GM19324 (cell line): ENCODE results near the gene YBX2.

Source experiments
- ATAC-seq: cut with Tn5 transposase; IDR thresholded peaks from one replicate; pipeline ENCODE4 v1.9.1; 2021; ENCODE audit warnings: mild to moderate bottlenecking, moderate library complexity; ENCODE audit not compliant: unreplicated experiment, low FRiP score

Gene YBX2

DNA sequence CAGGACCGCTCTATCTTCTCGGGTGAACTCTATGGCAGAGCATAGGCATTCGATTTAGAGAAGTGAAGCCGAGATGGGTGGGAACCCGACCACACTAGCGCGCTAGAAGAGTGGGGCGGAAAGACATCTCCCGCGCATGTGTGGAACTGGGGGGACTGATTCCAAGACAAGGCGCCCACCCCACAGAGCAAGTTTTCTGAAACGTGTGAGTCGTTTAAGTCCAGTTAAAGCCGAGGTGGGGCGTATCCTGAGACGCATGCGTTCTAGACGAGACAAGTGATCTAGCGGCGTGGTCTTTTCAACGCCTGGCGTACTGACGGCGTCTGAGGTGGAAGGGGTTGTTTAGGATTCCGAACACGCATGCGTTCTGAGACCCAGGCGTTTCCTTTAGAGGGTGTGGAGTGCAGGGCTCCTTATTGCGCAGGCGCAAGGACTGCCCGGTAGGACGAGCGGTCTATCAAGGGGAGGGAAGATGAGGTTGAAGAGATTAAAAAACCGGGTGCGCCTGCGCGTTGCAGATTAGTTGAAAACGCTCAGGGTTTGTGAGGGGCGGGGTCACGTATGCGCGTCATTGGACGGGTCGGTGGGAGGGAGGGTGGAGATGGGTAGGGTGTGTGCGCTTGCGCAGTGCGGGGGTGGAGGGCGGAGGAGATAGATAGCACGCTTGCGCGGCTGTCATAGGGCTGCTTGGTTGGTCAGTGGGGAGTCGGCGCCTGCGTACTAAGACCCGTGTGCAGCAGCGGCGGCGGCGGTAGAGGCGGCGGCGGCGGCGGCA lies 12.7 kb upstream of the YBX2 start, which contains the start of gene EIF5A:
EIF5A (plus strand) TSS at position 718 of the 775 bp plus-strand sequence. CDS start 2,008 bp downstream, outside the sequence.
- peak; percentile 74 for ATAC-seq

DNA sequence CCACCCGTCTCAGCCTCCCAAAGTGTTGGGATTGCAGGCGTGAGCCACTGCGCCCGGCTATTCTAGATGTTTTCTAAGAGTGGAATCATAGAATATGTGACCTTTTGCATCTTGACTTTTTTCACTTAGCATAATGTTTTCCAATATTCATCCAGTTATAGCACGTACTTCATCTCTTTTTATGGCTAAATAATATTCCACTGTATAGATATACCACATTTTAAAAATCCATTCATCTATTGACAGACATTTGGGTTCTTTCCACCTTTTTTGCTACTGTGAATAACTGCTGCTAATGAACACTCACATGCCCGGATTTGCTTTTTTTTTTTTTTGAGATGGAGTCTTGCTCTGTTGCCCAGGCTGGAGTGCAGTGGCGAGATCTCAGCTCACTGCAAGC lies 9.7 kb upstream of the YBX2 start:
- ATAC-seq, result no peak

DNA sequence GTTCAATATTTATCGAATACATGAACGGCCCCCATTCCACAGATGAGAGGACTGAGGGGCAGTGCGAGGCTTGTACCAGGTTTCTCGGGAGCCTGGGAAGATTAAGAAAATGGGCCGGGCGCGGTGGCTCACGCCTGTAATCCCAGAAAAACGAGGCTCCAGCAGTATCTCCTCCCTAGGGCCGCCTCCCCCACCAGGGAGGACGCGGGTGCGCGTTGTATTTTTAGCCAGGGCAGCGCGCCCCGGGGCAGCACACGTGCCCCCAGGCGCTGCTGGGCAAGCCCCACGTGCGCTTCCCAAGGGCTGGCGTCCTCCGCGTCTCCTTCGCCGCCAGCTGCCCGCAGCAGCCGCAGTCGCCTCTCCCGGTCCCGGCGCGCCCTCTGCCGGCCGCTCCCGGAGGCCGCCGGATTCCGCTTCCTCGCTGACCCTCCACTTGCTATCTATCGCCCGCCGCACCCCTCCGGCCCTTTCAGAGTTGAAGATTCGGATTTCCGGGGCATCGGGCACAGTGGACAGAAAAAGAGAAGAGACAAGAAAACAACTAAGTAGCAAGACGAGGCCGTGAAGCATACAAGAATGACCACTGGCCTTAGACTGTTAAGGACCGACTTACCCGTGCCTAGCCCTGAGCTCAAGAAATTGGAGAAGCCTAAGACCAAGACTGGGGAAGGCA lies 1.9 kb upstream of the YBX2 start:
- no peak for ATAC-seq

DNA sequence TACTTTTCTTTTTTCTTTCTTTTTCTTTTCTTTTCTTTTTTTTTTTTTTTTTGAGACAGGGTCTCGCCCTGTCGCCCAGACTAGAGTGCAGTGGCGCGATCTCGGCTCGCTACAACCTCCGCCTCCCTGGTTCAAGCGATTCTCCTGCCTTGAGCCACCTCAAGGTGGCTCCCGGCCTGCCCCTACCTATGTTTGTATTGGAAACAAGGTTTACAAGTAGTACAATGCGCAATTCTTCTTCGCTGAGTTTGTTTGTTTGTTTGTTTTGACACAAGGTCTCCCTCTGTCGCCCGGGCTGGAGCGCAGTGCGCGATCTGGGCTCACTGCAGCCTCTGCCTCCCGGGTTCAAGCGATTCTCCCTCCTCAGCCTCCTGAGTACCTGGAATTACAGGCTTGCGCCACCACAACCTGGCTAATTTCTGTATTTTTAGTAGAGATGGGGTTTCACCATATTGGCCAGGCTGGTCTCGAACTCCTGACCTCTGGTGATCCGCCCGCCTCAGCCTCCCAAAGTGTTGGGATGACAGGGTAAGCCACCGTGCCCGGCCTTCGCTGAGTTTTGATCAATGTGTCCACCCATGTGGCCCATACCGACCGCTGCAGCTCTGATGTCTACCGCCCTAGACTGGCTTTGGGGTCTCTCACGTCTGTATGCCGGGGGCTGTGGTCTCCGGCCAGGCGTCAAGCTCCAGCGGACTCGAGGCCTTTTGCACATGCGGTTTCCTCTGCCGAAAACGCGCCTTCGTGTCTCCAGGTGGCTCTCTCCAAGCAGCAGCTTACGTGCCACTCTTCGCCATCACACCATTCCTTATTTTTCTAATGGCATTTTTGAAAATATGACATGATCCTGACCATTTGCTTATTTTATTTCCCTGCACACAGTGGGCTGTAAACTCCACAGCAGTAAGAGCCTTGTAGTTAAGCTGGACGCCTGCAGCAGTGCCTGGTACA lies 1.1 kb upstream of the YBX2 start:
- ATAC-seq, result no peak

DNA sequence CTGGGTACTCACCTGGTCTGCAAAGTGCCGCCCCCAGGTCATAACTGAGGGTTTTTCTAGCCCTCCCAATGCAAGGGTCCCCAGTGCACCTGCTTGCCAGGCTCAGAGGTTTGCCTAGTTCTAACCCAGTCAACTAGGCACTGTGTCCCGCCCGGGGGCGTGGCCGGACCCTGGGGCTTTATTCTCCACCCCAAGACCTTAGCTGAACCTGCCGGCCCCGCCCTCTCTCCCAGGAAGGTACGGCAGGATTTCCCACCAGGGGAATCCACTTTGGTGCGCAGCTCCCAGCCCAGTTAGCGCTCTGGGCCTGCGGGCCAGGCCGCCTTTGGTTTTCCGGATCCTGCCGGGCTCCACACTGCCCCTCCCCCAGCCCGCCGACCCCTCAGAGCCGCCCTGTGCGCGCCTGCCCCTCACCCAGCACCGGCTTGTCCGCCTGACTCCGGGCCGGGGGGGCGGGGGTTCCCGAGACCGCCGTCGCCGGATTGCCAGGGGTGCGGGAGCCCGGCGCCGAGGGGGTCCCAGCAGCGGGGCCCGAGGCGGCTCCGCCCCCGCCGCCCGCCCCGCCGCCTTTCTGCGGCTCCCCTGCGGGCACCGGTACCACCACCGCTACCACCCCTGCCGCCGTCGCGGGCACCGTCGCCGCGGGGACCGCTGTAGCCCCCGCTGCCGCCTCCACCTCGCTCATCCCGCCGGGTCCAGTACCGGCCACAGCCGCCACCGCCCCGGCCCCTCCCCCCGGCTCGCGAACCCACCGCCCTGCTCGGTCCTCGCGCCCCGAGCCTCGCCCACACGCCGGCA lies 424 bp downstream of the YBX2 start:
- no peak for ATAC-seq

DNA sequence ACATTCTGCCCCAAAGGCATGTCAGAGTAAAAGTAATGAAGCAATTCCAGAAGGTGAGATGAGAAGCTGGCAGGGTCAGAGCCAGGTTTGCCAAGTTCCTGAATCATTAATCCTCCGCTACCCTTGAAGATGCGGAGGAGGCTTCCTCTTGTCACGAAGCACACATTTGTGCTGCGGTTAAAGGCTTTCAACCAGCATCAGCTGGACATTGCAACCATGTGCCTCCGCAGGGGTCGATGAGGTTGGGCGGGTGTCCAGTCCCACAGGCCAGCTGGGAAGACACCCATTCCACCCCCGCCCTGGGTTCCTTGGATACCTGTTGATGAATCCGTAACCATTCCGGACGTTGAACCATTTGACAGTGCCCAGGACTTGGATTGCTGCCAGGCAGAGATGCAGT lies 1.3 kb downstream of the YBX2 start:
- no peak for ATAC-seq

DNA sequence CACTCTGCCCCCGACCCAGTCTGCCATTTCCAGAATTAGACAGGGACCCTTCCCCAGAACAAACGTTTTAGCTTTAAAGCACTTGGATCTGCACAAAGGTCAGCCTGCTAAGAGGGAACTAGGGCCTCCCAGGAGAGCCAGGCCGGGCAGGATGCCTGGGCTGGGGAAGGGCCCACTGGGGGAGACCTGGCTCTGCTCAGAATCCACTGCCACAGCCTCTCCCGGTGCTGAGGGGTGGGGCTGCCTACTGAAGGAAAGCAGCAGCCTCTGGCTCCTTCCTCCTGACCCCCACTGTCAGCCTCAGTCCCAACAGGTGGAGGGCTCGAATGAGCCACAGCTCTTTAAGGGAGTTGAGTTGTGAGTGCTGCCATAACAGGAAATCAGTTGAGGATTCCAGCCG lies 1.7 kb downstream of the YBX2 start:
- ATAC-seq, result no peak

DNA sequence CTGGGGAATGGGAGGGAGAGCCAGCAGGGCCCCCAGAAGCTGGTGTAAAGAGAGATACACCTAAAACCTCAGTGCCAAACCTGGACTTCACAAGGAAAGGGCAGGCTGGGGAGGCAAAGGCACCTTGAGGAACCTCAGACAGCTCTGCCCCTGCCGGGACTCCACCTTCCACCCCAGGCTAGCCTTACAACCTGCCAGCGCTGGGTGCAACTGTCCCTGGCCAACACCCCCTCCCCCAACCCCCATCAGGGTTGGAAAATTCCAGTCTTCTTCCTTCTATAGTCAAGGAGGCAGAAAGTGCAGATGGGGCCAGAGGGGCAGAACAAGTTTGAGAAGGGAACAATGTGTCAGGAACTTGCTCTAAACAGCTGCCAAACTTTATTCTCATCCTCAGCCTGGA lies 2.2 kb downstream of the YBX2 start:
- no peak for ATAC-seq

DNA sequence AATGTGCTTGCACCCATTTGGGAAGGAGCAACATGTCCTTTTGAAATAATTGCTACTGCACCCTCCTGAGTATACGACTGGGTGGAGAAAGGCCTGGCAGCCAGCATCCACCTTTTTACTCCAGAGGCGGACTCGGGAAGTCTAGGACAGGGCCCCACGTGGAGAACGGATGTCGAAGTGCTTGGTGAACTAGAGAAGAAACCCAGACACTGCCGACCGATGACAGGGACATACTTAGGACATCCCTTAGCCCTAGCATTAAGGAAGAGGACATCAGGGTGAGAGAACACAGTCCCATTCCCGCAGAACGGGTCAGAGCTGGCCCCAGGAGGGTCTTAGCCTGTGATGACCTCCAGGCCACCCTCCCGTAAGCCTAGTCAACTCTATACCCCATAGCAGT lies 3.8 kb downstream of the YBX2 start:
- no peak for ATAC-seq

DNA sequence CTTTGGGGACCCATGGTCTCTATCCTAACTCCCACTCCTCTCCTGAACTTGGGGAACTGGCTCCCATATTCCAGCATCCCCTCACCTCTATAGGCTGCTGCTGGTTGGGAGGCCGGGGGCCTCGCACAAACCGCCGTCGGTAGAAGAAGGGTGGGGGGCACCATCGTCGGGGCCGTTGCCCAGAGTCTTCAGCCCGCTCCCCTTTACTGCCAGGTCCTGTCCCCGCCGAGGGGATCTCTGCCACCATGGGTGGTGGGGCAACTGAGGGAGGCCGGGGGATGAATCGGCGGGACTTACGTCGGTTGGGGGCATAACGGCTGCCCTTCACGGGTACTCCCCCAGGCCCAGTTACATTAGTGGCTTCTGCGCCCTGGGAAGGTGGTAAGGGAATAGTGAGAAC lies 4.3 kb downstream of the YBX2 start:
- ATAC-seq, result no peak

DNA sequence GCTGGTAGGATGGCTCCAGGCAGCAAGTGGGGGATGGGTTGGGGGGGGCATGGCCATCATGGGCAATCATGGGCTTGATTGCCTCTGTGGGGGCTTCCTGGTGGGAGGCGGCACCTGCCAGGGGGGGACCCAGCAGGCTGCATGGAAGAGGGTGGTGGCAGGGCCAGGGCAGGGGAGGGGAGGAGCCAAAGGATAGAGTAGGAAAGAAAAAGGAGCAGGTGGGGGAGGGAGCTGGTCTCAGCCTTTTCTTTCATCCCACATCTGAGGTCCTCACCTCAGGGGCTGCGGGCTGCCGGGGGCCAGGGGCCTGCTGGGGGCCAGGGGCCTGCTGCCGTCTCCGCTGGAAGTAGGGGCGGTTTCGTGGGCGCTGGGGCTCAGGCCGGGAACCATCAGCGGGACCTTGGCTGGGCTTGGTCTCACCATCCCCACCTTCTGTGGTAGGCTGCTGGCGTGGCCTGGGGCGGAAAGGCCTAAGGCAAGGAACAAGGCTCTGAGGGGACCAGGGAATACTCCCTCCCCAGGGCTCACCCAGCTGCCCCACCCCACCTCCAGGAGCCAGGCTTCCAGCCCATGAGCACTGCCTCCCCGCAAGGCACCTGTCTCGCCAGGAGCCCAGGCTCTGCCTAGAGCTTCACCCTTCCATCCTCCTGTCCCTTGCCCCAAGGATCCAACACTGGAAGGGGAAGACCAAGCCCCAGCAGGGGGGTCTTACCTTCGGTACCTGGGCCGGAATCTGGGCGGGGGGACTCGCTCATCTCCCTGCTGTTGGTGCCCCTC lies 5.0 kb downstream of the YBX2 start:
- ATAC-seq, result no peak

DNA sequence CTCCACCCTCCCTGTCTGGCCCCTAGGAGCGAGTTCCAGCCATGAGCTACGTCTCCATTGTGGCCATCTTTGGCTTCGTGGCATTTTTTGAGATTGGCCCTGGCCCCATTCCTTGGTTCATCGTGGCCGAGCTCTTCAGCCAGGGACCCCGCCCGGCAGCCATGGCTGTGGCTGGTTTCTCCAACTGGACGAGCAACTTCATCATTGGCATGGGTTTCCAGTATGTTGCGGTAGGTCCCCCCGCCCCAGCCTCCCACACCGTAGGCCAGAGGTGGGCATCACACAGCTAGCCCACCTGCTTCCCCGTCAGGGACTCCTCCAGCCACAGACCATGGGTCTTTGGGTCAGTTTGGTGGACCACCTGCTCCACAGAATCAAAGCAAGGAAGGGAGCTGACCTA lies 8.8 kb downstream of the YBX2 start:
- ATAC-seq, result no peak

DNA sequence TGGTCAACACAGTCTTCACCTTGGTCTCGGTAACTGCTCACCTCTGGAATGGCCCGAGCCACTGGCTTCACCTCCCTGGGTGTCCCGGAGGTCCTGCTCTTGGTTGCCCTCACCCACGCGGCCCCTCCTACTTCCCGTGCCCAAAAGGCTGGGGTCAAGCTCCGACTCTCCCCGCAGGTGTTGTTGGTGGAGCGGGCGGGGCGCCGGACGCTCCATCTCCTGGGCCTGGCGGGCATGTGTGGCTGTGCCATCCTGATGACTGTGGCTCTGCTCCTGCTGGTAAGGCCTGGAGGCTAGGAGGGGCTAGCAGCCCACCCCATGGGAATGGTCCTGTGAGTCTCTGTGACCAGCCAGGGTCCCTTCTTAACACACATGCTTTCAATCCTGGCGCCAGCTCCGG lies 9.5 kb downstream of the YBX2 start:
- no peak for ATAC-seq

DNA sequence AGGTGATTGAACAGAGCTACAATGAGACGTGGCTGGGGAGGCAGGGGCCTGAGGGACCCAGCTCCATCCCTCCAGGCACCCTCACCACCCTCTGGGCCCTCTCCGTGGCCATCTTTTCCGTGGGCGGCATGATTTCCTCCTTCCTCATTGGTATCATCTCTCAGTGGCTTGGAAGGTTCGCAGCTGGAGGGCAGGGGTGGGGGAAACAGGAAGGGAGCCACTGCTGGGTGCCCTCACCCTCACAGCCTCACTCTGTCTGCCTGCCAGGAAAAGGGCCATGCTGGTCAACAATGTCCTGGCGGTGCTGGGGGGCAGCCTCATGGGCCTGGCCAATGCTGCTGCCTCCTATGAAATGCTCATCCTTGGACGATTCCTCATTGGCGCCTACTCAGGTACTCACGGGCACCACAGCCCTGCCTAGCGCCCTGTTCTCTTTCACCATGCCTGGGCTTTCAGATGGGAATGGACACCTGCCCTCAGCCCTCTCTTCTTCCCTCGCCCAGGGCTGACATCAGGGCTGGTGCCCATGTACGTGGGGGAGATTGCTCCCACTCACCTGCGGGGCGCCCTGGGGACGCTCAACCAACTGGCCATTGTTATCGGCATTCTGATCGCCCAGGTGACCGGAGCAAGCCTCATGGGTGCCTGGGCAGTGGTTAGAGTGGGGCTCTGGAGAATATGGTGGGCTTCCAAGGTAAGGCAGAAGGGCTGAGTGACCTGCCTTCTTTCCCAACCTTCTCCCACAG lies 10.8 kb downstream of the YBX2 start:
- no peak for ATAC-seq

DNA sequence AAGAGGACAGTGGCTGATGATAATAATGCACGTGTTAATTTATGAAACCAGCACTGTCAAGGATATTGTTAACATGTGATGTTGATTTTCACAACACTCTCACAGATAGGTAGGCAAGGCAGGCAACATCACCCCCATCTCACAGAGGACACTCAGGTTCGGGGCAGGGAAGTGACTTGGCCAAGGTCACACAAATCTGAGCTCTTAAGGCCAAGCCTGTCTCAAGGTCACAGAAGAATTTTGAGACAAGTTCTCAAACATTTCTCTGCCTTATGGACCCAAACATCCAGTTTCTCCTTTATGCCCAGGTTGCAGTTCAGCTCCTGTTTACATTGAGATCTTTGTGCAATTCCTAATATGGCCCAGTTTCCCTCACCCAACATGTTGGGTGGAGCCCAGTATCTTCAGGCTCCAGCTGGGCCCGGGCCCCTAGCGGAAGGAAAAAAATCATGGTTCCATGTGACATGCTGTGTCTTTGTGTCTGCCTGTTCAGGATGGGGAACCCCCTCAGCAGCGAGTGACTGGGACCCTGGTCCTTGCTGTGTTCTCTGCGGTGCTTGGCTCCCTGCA lies 11.6 kb downstream of the YBX2 start:
- ATAC-seq, result no peak

DNA sequence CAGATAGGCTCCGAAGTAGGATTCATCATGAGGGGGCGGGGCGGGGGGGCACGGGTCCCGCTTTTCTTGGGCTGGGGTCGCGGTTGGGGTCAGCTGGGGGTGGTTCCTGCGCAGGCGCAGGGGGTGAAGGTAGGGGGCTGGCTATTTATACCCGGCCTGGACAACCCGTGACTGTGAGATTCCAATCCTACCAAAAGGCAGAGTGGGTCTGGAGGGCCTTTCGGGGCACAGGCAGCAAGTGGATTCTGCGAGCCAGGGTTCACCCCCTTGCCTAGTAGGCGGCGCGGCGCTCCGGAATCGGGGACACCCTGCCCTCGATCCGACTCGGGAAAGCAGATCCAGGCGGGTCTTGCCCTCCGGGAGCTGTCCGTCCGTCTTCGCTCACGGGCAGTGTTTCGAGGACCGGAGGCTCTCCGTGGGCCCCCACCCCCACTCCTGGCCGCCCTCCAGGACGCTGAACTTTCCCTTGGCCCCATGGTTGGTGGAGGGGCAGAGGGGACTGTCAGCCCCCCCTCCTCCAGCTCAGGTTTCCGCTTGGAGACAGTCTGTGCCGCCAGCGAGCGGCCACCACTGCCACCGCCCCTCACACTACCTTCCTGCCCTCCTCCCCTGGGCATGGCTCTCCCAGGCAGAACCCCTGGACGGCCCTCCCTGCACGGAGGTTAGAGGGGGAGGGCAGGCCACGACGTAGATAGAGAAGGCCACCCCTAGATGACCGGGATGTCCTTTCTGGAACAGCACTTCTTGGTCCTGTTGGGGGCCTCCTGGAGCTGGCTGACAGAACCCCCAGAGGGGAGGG lies 12.3 kb downstream of the YBX2 start:
- no peak for ATAC-seq

DNA sequence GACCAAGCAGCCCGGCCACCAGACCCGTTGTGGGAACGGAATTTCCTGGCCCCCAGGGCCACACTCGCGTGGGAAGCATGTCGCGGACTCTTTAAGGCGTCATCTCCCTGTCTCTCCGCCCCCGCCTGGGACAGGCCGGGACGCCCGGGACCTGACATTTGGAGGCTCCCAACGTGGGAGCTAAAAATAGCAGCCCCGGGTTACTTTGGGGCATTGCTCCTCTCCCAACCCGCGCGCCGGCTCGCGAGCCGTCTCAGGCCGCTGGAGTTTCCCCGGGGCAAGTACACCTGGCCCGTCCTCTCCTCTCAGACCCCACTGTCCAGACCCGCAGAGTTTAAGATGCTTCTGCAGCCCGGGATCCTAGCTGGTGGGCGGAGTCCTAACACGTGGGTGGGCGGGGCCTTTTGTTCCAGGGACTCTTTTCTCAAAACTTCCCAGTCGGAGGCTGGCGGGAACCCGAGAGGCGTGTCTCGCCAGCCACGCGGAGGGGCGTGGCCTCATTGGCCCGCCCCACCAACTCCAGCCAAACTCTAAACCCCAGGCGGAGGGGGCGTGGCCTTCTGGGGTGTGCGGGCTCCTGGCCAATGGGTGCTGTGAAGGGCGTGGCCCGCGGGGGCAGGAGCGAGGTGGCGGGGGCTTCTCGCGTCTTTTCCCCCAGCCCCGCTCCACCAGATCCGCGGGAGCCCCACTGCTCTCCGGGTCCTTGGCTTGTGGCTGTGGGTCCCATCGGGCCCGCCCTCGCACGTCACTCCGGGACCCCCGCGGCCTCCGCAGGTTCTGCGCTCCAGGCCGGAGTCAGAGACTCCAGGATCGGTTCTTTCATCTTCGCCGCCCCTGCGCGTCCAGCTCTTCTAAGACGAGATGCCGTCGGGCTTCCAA lies 13.1 kb downstream of the YBX2 start, which contains the start of gene SLC2A4:
SLC2A4 (plus strand) TSS at position 645 of the 879 bp plus-strand sequence; CDS start at position 862, 217 bp downstream.
- peak; percentile 45 for ATAC-seq
